ENCODE data around the gene ROBO1. TPM values are rescaled to one million over a fixed set of nuclear protein-coding genes. Genes with fewer than 3 reads are reported as not detected.

The ROBO1 gene
- total RNA-seq, 1 donor from 2014 or later = 19.4 TPM

DNA sequence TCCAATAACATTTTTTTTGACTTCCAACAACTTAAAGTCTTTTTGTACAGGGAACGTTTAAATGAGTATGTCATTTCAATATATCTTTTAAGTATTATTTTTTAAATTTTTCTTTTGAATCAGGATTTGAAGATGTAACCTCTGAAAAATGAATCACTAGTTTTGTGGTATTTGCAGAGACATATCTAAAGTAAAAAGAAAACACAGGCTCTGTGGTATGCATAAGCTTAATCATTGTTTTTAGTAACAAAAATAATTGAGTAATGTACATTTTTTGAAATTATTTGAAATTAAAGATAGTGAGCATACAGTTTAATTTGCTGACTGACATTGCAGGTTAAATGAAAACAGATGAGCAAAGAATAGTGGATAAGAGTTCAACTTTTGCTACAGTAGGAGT, 531.3 kb downstream of the ROBO1 start:
- TF ChIP-seq, protein P1, sequence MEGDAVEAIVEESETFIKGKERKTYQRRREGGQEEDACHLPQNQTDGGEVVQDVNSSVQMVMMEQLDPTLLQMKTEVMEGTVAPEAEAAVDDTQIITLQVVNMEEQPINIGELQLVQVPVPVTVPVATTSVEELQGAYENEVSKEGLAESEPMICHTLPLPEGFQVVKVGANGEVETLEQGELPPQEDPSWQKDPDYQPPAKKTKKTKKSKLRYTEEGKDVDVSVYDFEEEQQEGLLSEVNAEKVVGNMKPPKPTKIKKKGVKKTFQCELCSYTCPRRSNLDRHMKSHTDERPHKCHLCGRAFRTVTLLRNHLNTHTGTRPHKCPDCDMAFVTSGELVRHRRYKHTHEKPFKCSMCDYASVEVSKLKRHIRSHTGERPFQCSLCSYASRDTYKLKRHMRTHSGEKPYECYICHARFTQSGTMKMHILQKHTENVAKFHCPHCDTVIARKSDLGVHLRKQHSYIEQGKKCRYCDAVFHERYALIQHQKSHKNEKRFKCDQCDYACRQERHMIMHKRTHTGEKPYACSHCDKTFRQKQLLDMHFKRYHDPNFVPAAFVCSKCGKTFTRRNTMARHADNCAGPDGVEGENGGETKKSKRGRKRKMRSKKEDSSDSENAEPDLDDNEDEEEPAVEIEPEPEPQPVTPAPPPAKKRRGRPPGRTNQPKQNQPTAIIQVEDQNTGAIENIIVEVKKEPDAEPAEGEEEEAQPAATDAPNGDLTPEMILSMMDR (conservative IDR thresholded peaks at IDR 0.05; ENCODE audit: low read depth, low read length) = no peak
- no peak for DNase-seq (ENCODE audit: low read depth)
- no peak overlapping the region for H3K4me3 ChIP-seq (ENCODE audit: low read depth, low read length)

DNA sequence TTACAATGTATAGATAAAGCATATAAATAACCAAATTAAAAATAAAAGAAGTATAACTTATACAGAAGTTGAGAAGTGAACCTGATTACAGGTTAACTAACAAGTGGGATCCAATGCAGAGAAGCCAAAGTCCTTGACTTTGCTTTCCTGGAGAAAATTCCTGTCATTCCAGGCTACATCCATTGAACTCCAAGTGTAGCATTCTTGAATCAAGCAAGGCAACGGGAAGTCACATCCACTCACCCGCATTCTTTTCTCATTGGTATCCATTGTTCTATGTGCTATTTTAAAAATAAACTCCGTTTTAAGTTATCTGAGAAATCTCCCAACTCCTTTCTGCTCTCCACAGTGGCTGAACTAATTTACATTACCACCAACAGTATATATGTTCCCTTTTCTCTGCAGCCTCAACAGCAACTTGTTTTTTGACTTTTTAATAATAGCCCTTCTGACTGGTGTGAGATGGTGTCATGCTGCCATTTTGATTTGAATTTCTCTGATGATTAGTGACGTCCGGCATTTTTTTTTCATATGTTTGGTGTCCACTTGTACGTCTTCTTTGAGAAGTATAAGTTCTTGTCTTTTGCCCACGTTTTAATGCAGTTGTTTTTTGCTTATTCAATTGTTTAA, 534.3 kb downstream of the ROBO1 start:
- TF ChIP-seq, protein P1 (conservative IDR thresholded peaks at IDR 0.05; ENCODE audit: low read depth, low read length) = no peak
- DNase-seq (ENCODE audit: low read depth) = no peak
- no peak overlapping the region for H3K4me3 ChIP-seq (ENCODE audit: low read depth, low read length)

DNA sequence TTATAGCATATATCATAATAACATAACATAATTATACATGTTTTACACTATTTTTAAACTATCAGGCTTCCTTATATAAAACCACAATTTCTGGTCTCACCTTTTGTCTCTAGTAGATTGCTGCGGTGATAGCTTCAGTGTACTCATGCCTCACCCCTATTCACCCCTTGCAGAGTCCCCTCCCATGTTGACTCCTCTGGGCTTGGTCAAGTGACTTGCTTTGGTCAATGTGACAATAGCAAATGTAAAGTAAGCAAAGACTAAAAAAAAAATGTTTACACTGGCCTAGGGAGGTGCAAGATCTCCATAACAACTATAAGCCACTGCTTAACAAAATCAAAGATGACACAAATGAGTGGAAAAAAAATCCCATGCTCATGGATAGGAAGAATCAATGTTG, 537.5 kb downstream of the ROBO1 start:
- H3K4me3 ChIP-seq (ENCODE audit: low read depth, low read length) = no peak overlapping the region
- TF ChIP-seq, protein P1 (conservative IDR thresholded peaks at IDR 0.05; ENCODE audit: low read depth, low read length) = no peak
- DNase-seq (ENCODE audit: low read depth) = no peak

DNA sequence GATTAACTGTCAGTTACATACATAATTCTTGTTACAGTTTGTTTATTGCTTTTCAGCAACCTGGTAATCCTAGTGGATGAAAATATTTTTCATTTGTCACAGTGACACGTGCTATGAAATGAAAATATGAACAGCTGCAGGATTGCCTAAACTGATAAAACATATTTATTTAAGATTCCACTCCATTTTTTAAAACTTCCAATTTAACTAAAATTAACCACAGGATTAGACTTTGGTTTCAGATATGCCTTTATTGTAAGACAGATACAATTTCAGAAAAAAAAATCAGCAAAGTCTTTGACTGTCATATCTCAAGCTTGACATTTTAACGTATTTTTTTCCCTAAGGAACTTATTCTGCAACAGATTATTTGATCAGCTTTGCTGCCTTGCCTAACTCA, 550.7 kb downstream of the ROBO1 start:
- no peak for DNase-seq (ENCODE audit: low read depth)
- H3K4me3 ChIP-seq (ENCODE audit: low read depth, low read length) = no peak overlapping the region
- TF ChIP-seq, protein P1 (conservative IDR thresholded peaks at IDR 0.05; ENCODE audit: low read depth, low read length) = no peak

DNA sequence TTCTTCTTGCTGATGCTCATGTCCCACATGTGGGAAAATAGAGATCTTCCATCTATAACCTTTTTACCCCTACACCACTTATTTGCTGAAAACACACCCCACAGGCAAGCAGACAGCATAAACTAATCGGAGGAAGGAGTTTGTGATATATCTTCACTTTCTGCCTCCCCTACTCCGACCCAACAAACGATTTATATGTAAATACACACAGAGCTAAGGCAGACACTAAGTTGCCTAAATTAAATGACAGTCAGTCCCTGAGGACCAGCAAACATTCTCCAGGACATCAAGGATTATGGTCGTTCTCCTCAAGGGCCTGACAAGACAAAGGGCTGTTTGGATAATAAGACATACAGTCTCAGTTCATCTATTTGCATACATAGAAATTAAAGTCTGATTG, 552.5 kb downstream of the ROBO1 start:
- DNase-seq (ENCODE audit: low read depth) = no peak
- TF ChIP-seq, protein P1 (conservative IDR thresholded peaks at IDR 0.05; ENCODE audit: low read depth, low read length) = no peak
- no peak overlapping the region for H3K4me3 ChIP-seq (ENCODE audit: low read depth, low read length)

DNA sequence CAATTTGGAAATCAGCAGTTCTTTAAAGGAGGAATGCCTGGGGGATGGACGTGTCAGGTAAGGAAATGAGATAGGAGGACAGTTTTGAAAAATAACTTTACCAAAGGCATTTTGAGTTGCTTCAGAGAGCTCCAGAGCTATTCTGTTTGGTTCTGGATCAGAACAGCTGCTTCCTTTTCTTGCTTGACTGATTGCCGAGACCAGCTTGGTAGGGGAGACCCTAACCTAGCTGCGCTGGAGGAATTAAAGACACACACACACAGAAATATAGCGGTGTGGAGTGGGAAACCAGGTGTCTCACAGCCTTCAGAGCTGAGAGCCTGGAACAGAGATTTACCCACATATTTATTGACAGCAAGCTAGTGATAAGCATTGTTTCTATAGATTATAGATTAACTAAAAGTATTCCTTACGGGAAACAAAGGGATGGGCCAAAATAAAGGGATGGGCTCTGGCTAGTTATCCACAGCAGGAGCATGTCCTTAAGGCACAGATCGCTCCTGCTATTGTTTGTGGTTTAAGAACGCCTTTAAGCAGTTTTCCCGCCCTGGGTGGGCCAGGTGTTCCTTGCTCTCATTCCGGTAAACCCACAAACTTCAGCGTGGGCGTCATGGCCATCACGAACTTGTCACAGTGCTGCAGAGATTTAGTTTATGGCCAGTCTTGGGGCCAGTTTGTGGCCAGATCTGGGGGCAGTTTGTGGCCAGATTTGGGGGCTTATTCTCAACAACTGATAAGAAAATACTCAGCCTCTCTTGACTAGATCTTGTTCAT, 556.0 kb downstream of the ROBO1 start:
- DNase-seq (ENCODE audit: low read depth) = no peak
- TF ChIP-seq, protein P1 (conservative IDR thresholded peaks at IDR 0.05; ENCODE audit: low read depth, low read length) = no peak
- H3K4me3 ChIP-seq (ENCODE audit: low read depth, low read length) = no peak overlapping the region

Data from epithelial cell of proximal tubule (primary cell).